Measurements from ENCODE around the gene PHF14.

The PHF14 gene

GRCh38 chr7:11079907-11080306, 106.2 kb downstream of the PHF14 start:
- no peak for DNase-seq (ENCODE audit: low read depth, low spot score)

GRCh38 chr7:11082121-11082520, 108.4 kb downstream of the PHF14 start:
- peak overlapping the region; percentile 32 for H3K27ac ChIP-seq
- no peak for DNase-seq (ENCODE audit: low read depth, low spot score)

More at GRCh38 chr7:11079907-11080306, 106.2 kb downstream of the PHF14 start:
- no peak overlapping the region for H3K27ac ChIP-seq

- peak overlapping the region; percentile 32 for H3K27ac ChIP-seq
- DNase-seq (ENCODE audit: low read depth, low spot score) = no peak
Measured at GRCh38 chr7:11082552-11083213, 109.0 kb downstream of the PHF14 start.

GRCh38 chr7:11083214-11083568, 109.5 kb downstream of the PHF14 start:
- no peak for DNase-seq (ENCODE audit: low read depth, low spot score)

GRCh38 chr7:11104578-11104977, 130.9 kb downstream of the PHF14 start:
- H3K27ac ChIP-seq = no peak overlapping the region
- DNase-seq (ENCODE audit: low read depth, low spot score) = no peak

More at GRCh38 chr7:11083214-11083568, 109.5 kb downstream of the PHF14 start:
- no peak overlapping the region for H3K27ac ChIP-seq

- no peak overlapping the region for H3K27ac ChIP-seq
- no peak for DNase-seq (ENCODE audit: low read depth, low spot score)
Measured at GRCh38 chr7:11109659-11110058, 136.0 kb downstream of the PHF14 start.

GRCh38 chr7:11120068-11120664, 146.5 kb downstream of the PHF14 start:
- H3K27ac ChIP-seq = no peak overlapping the region
- DNase-seq (ENCODE audit: low read depth, low spot score) = no peak

GRCh38 chr7:11120675-11121220, 147.1 kb downstream of the PHF14 start:
- no peak for DNase-seq (ENCODE audit: low read depth, low spot score)
- H3K27ac ChIP-seq = no peak overlapping the region

- no peak overlapping the region for H3K27ac ChIP-seq
- no peak for DNase-seq (ENCODE audit: low read depth, low spot score)
Measured at GRCh38 chr7:11124856-11125559, 151.3 kb downstream of the PHF14 start.

- no peak for DNase-seq (ENCODE audit: low read depth, low spot score)
- no peak overlapping the region for H3K27ac ChIP-seq
Measured at GRCh38 chr7:11127114-11127785, 153.6 kb downstream of the PHF14 start.

GRCh38 chr7:11127988-11128387, 154.3 kb downstream of the PHF14 start:
- H3K27ac ChIP-seq = no peak overlapping the region
- no peak for DNase-seq (ENCODE audit: low read depth, low spot score)

GRCh38 chr7:11128498-11128897, 154.8 kb downstream of the PHF14 start:
- DNase-seq (ENCODE audit: low read depth, low spot score) = no peak
- H3K27ac ChIP-seq = no peak overlapping the region

GRCh38 chr7:11130012-11130411, 156.3 kb downstream of the PHF14 start:
- DNase-seq (ENCODE audit: low read depth, low spot score) = no peak
- no peak overlapping the region for H3K27ac ChIP-seq

- H3K27ac ChIP-seq = no peak overlapping the region
- DNase-seq (ENCODE audit: low read depth, low spot score) = no peak
Measured at GRCh38 chr7:11130601-11131000, 156.9 kb downstream of the PHF14 start.

GRCh38 chr7:11133436-11133959, 159.8 kb downstream of the PHF14 start:
- H3K27ac ChIP-seq = no peak overlapping the region
- DNase-seq (ENCODE audit: low read depth, low spot score) = no peak

GRCh38 chr7:11135573-11135972, 161.9 kb downstream of the PHF14 start:
- no peak for DNase-seq (ENCODE audit: low read depth, low spot score)

GRCh38 chr7:11141541-11141940, 167.9 kb downstream of the PHF14 start:
- no peak overlapping the region for H3K27ac ChIP-seq
- no peak for DNase-seq (ENCODE audit: low read depth, low spot score)

More at GRCh38 chr7:11135573-11135972, 161.9 kb downstream of the PHF14 start:
- no peak overlapping the region for H3K27ac ChIP-seq

GRCh38 chr7:11153694-11154093, 180.0 kb downstream of the PHF14 start:
- no peak for DNase-seq (ENCODE audit: low read depth, low spot score)
- no peak overlapping the region for H3K27ac ChIP-seq

GRCh38 chr7:11155883-11156282, 182.2 kb downstream of the PHF14 start:
- DNase-seq (ENCODE audit: low read depth, low spot score) = no peak
- no peak overlapping the region for H3K27ac ChIP-seq

GRCh38 chr7:11161499-11161898, 187.8 kb downstream of the PHF14 start:
- no peak overlapping the region for H3K27ac ChIP-seq
- no peak for DNase-seq (ENCODE audit: low read depth, low spot score)

All from epithelial cell of prostate (primary cell).